ENCODE results near the gene TCF7L1. TPM values are rescaled to one million over a fixed set of nuclear protein-coding genes. Genes with fewer than 3 reads are reported as not detected.

Gene TCF7L1
- total and polyA plus RNA-seq, 2 donors (not counting 3 experiments of a cell fraction or from before 2014, with no cell fraction given), result 9.6 to 17.4 TPM

DNA sequence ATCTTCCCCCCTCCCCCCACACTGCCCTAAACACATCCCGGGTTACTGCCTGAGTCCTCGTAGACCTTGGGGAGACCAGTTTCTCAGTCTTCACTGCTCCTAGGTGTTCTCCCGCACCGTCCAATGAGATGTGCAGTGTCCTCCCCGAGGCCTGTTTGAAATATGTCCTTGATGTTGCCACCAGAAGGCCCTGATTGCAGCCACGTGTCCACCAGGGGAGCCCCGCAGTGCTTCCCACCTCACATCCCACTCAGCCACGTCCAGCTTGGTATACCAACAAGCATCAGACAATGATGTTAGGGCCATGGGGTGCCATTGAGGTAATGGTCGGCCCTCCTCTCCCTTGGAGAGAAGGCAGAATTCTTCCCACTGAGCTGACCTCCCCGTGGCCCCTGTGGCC is 38.7 kb downstream of the TCF7L1 start:
- Histone ChIP-seq H3K4me3 (replicated peaks in 1 of 3; ENCODE audit: insufficient read depth in 1 of 3, low read depth in 1 of 3, low read length in 3 of 3) (no peak overlapping the region), H3K27me3 (ENCODE audit: control insufficient read depth in 2 of 2, insufficient read depth in 2 of 2, low read length in 2 of 2) (no peaks in the 10 kb centered on the region), H3K4me1 (ENCODE audit: control insufficient read depth, extremely low read depth, insufficient read depth, low read length) (peaks cover 20% of the 10 kb centered on the region), H3K9me3 (replicated peaks; ENCODE audit: control insufficient read depth, insufficient read depth, low read length) (no peaks in the 10 kb centered on the region), H3K9ac (replicated peaks; ENCODE audit: extremely low read depth, insufficient read depth, low read length) (no peak overlapping the region), H3K9me1 (replicated peaks; ENCODE audit: control insufficient read depth, extremely low read depth, insufficient read depth, low read length) (no peaks in the 10 kb centered on the region), H4K20me1 (replicated peaks; ENCODE audit: control insufficient read depth, extremely low read depth, insufficient read depth, low read length) (no peaks in the 10 kb centered on the region), H3K27ac (ENCODE audit: insufficient read depth, low read depth, low read length) (no peak overlapping the region), H3K79me2 (ENCODE audit: control insufficient read depth, insufficient read depth, low read length) (no peaks in the 10 kb centered on the region), H3K36me3 (ENCODE audit: control insufficient read depth in 2 of 2, extremely low read depth in 1 of 2, insufficient read depth in 2 of 2, low read length in 2 of 2) (no peaks in the 10 kb centered on the region), H3K4me2 (ENCODE audit: insufficient read depth, low read length) (no peak overlapping the region), H2AFZ (ENCODE audit: low read depth, low read length) (no peak overlapping the region)
- dilution Hi-C loops (cut with MboI; ENCODE audit: extremely low pct_ligation_motif_present, low sequenced_read_pairs), result no loop called here
- ChIA-PET CTCF (interaction anchor here (2.6 kb wide), 1 partner anchor 7 kb away, joined by 13 read pairs; no protein-coding TSS in a partner anchor), POLR2A (no interaction called here)
- TF ChIP-seq FOS (IDR thresholded peaks at IDR 0.05; ENCODE audit: borderline replicate concordance, insufficient read depth, low read length), result no peak
- TF ChIP-seq JUN (IDR thresholded peaks at IDR 0.05; ENCODE audit: borderline replicate concordance, insufficient read depth, insufficient read length, low read depth), result no peak
- TF ChIP-seq GATA2 (IDR thresholded peaks at IDR 0.05; ENCODE audit: insufficient read depth, insufficient read length, low read depth, low read length), result no peak
- TF ChIP-seq, protein P1, sequence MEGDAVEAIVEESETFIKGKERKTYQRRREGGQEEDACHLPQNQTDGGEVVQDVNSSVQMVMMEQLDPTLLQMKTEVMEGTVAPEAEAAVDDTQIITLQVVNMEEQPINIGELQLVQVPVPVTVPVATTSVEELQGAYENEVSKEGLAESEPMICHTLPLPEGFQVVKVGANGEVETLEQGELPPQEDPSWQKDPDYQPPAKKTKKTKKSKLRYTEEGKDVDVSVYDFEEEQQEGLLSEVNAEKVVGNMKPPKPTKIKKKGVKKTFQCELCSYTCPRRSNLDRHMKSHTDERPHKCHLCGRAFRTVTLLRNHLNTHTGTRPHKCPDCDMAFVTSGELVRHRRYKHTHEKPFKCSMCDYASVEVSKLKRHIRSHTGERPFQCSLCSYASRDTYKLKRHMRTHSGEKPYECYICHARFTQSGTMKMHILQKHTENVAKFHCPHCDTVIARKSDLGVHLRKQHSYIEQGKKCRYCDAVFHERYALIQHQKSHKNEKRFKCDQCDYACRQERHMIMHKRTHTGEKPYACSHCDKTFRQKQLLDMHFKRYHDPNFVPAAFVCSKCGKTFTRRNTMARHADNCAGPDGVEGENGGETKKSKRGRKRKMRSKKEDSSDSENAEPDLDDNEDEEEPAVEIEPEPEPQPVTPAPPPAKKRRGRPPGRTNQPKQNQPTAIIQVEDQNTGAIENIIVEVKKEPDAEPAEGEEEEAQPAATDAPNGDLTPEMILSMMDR (IDR thresholded peaks at IDR 0.05; ENCODE audit: extremely low read depth in 1 of 2, insufficient read depth in 1 of 2, low read depth in 1 of 2, low read length in 2 of 2), result no peak
- no peak for TF ChIP-seq EZH2 (IDR thresholded peaks at IDR 0.05; ENCODE audit: borderline replicate concordance, low read depth, low read length, severe bottlenecking)
- no peak for TF ChIP-seq POLR2AphosphoS5 (IDR thresholded peaks at IDR 0.05; ENCODE audit: insufficient read depth, low read depth, low read length)
- no peak for TF ChIP-seq MYC (IDR thresholded peaks at IDR 0.05; ENCODE audit: low read depth, low read length)
- TF ChIP-seq, protein P2, sequence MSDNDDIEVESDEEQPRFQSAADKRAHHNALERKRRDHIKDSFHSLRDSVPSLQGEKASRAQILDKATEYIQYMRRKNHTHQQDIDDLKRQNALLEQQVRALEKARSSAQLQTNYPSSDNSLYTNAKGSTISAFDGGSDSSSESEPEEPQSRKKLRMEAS (IDR thresholded peaks at IDR 0.05; ENCODE audit: insufficient read depth, insufficient read length), result no peak
- TF ChIP-seq POLR2A (IDR thresholded peaks at IDR 0.05; ENCODE audit: low read depth, low read length), result no peak
- no TSS peak for BruUV-seq (replicated peaks)
- FAIRE-seq (no peak), DNase-seq (ENCODE audit: low read depth, low spot score) (no peak)
- intact Hi-C loops (cut with micrococcal nuclease), result no loop called here

All from endothelial cell of umbilical vein (primary cell).